ENCODE data around the gene CPSF4L.

The CPSF4L gene

DNA sequence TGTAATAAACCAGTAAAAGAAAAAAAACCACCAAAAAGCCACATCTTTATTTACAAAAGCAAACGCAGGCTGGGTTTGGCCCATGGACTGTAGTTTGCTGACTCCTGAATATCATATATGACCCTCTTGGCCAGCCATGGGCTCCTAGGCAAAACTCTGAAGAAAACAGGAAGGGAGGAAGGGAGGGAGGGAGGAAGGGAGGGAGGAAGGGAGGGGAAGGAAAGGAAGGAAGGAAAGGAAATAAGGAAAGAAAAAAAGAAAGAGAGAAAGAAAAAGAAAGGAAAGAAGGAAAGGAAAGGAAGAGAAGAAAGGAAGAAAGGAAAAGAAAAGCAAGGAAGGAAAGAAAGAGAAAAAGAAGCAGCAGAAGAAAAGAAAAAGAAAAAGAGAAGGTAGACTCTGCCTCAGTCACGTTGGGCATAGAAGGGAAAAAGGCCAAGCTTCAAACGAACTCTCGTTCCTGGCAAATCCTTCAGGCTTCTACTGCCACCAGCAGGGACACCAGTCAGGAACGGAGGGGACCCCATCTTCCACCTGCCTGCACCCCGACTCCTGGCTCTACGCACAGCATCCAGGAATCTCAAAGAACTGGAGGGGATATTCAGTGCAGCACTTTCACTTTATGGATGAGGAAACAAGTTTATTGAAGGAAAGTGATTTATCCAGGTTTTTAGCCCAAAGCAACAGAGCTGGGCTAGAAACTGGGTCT is 28.0 kb upstream of the CPSF4L start:
- no peak for DNase-seq (ENCODE audit: low read depth in 3 of 3)

DNA sequence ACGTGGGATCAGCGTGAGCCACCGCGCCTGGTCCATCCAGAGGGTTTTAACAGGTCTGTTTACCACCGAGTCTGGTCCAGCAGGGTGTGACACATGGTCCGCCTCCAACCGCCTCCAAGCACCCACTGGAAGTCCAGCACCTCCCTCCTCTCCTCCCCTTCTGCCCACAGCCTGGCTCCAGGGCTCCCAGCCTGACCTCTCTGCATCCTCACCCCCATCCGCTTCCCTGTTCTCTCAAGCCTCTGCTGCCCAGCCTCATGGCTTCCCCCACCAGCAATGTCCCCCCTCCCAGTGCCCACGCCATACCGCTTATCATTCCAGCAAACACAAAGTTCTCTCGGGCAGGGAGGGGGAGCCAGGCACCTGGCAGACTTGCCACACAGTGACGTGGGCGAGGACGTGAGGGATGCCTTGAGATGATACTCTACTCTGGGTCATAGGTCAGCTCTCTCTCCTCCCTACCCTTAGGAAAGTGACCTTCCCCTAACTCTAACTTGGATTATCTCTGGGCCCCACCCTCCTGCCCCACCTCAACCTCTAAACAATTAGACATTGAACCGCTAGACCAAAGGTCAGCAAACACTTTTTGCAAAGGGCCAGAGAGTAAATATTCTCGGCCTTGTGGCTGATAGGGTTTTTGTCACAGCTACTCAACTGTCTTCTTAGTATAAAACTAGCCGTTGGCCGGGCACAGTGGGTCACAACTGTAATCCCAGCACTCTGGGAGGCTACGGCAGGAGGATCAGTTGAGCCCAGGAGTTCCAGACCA is 27.0 kb upstream of the CPSF4L start:
- no peak for DNase-seq (ENCODE audit: low read depth in 3 of 3)

- no peak for DNase-seq (ENCODE audit: low read depth in 3 of 3)
Observed at GRCh38 chr17:73286863-73287296, 25.2 kb upstream of the CPSF4L start.

DNA sequence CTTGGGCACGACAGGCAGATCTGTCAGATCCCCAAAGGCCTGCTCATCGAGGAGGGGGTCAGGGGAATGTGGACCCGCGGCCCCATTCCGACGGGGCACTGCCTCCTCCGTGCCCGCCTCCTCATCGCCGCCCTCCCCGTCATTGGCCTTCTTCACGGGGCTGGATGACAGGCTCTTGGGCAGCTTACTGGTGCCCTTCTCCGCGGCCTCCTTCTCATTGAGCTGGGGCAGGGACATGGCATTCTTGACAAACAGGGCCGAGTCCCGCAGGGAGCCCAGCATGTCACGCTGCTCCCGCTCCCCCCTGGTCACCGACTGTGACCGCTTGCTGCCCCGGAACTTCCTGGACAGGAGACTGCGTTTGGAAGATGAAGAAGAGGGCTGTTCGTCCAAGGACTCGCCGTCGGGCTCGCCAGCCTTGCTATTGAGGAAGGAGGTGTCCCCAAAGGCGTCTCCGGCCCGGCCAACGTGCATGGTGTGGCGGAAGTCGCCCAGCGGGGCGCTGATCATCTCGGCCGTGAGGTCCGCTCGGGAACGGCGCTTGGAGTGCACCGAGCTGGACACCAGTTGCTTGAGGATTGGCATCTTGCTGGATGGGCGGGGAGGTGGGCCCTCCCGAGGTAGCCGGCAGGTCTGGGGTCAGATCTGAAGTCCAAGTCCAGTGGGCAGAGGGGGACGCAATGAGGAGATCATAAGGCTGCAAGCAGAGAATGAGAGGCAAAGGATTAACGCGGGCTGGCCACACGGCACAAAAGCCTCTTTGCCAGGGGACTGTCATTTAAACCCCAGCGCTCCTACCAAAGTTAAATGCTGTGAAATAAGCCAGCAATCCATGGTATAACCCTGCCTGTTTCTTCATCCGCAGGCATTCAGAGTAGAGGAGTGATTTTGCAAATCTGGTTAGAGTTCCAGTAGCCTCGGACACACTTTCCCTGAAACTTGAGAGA is 24.5 kb upstream of the CPSF4L start:
- no peak for DNase-seq (ENCODE audit: low read depth in 3 of 3)

GRCh38 chr17:73285603-73285908 is 23.9 kb upstream of the CPSF4L start:
- DNase-seq (ENCODE audit: low read depth in 3 of 3), result no peak

GRCh38 chr17:73284906-73285602 is 23.4 kb upstream of the CPSF4L start:
- no peak for DNase-seq (ENCODE audit: low read depth in 3 of 3)

DNA sequence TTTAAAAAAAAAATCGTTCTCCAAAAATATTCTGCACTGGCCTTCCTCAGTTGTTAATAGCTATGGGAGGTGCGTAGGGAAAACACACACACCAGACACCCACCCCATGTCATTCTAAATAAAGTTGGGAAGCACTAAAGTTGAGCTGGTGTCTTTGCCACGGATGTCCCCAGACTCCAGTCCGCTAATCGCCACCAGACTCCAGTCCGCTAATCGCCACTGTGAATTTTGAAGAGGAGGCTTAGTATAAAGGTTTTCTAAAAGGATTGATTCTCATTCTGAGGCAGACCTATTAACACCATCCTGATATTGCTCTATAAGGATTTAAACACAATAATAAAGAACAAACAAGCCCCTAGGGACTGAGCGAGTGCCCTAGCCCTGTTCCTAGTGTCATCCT is 22.7 kb upstream of the CPSF4L start:
- DNase-seq (ENCODE audit: low read depth in 3 of 3), result no peak

DNA sequence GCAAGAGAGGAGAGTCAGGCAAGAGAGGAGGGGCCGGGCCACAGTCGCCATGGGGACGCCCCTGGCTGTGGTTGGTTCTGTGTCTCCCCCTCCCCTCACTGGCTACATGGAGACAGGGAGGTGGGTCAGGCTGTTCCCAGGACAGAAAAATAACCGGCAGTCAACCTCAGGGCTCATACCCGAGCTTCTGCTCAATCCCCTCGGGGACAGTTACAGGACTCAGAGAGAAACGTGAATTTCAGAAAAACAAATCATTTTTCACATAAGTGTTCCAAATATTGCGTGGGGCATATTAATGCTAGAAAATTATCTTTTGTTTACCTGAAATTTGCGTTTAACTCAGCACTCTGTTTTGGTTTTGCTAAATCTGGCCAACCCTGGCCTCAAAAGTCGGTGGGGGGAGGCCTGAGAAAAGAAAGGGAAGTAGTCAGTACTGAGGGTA is 22.2 kb upstream of the CPSF4L start:
- DNase-seq (ENCODE audit: low read depth in 3 of 3), result no peak

DNA sequence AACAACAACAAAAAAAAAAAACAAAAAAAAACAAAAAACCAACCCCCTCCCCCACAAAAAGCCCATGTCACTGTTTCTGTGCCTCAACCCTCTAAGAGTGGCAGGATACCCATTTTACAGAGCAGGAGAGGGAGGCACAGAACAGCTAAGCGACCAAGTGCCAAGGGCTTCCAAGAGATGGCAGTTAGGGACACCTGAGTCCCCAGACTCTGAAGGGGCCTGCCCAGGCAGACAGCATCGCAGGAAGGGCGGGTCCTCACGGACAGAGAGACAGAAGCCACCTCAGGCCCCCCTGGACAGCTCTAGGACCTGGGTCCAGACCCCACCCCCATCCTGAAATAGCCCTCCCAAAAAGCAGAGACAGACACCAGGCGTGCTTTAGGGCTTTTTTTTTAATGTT is 21.6 kb upstream of the CPSF4L start:
- DNase-seq (ENCODE audit: low read depth in 3 of 3), result no peak

DNA sequence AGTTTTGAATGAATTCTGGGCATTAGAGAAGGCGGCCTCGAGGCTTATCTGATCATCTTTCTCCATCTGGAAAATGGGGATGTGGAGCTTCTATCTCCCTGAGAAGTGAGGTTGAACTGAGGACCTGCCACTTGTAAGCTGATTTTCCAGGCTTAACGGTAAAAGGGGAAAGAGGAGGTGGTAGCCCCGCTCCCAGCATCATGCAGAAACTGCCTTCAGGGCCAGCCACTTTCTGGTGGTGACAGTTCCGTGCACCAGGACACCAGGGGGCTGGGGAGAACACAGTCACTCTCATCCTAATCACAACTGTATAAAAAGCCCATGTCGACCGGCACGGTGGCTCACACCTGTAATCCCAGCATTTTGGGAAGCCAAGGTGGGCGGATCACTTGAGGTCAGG is 20.9 kb upstream of the CPSF4L start:
- DNase-seq (ENCODE audit: low read depth in 3 of 3), result no peak

- no peak for DNase-seq (ENCODE audit: low read depth in 3 of 3)
Observed at GRCh38 chr17:73281928-73282327, 20.2 kb upstream of the CPSF4L start.

DNA sequence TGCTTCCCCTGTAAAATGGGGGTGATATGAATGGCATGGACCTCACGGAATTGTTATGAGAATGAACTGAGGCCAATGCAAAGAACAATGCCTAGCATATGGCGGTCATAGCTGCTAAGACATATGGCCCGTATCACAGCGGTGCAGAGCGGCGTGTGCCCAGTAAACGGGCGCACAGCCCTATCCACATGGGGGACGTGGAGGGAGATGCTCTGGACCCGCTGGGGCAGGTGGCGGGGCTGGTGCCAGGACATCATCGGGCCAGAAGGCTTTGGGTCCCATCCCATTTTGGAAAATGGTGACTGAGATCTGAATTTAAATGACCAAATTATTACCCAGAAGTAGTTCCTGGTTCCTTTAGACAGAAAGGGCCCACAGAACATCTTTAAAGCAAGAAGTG is 18.5 kb upstream of the CPSF4L start:
- DNase-seq (ENCODE audit: low read depth in 3 of 3), result no peak

- no peak for DNase-seq (ENCODE audit: low read depth in 3 of 3)
Observed at GRCh38 chr17:73279704-73280103, 18.0 kb upstream of the CPSF4L start.

DNA sequence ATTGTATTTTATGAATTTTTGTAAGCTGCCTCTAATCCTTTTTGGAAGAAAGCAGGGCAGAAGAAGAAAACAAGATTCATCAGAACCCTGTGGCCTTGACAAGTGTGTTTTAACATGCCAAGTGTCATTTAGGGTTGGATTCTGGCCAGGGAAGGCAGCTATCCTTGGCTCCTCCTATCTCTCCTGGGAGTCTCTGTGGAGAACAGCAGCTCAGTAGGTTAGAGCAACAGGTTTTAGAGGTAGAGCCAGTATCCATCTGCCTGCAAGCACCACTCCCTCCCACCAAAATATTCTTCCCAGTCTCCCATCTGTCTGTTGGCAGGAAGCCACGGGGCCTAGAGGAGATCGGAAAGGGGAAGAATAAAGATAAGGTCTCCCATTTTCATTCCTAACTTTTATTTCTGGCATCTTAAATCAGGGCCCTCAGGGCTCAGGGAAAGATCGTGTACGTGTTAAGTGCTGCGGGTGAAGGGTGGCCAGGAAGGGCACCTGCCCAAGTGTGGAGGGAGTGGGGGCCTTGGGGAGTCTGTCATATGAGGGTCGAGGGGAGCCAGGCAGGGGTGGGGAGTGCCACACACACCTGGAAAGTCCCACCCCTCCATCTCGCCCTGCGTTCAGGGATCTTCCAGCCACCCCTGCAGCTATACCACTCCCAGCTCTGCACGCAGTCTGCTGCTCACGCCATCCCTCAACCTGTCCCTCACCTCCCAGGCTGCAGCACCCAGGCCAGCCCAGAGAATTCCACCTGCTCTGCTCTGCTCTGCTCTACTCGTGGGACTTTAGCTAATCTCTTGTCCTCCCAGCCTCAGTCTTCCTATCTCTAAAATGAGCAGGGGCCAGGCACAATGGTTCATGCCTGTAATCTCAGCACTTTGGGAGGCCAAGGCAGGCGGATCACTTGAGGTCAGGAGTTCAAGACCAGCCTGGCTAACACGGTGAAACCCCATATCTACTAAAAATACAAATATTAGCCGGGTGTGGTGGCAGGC is 17.1 kb upstream of the CPSF4L start:
- DNase-seq (ENCODE audit: low read depth in 3 of 3), result no peak

GRCh38 chr17:73278049-73278464 is 16.4 kb upstream of the CPSF4L start:
- no peak for DNase-seq (ENCODE audit: low read depth in 3 of 3)

- no peak for DNase-seq (ENCODE audit: low read depth in 3 of 3)
Observed at GRCh38 chr17:73274490-73274889, 12.8 kb upstream of the CPSF4L start.

GRCh38 chr17:73272906-73273218 is 11.2 kb upstream of the CPSF4L start:
- no peak for DNase-seq (ENCODE audit: low read depth in 3 of 3)

DNA sequence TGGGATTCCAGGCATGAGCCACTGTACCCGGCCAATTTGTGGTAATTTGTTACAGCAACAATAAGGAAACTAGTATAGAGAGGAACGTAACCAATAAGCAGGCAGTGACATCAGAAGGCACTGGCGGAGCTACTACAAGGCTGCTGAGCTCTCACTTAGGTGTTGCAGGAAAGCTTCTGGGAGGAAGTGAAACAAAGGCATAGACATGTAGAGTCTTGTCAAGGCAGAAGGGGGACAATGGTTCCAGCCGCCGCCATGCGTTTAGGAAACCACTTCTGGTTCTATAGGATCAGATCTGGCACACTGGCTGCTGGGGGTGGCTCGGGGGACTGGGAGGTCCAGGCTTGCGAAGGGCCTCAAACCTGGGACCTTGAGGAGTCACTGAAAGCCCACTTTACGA is 9.4 kb upstream of the CPSF4L start:
- DNase-seq (ENCODE audit: low read depth in 3 of 3), result no peak

GRCh38 chr17:73269791-73270190 is 8.1 kb upstream of the CPSF4L start:
- no peak for DNase-seq (ENCODE audit: low read depth in 3 of 3)

- no peak for DNase-seq (ENCODE audit: low read depth in 3 of 3)
Observed at GRCh38 chr17:73269329-73269615, 7.6 kb upstream of the CPSF4L start.

All from stimulated activated CD4-positive, alpha-beta T cell treated with anti-CD3 and anti-CD28 coated beads, TNF-alpha, amount 100 ng/mL, for 4 hours (primary cell).